GM18498 (cell line): ENCODE results near the gene GGTLC2.

ENCODE experiments used
- ATAC-seq: cut with Tn5 transposase; IDR thresholded peaks from one replicate; pipeline ENCODE4 v1.9.1; 2021; ENCODE audit warnings: mild to moderate bottlenecking, moderate library complexity; ENCODE audit not compliant: unreplicated experiment

GGTLC2 gene

GRCh38 chr22:22667966-22668880, 23.8 kb downstream of the GGTLC2 start:
- ATAC-seq, result no peak

- no peak for ATAC-seq
These were observed 24.7 kb downstream of the GGTLC2 start for GRCh38 chr22:22669093-22669492.

GRCh38 chr22:22670076-22670795, 25.8 kb downstream of the GGTLC2 start:
- no peak for ATAC-seq

DNA sequence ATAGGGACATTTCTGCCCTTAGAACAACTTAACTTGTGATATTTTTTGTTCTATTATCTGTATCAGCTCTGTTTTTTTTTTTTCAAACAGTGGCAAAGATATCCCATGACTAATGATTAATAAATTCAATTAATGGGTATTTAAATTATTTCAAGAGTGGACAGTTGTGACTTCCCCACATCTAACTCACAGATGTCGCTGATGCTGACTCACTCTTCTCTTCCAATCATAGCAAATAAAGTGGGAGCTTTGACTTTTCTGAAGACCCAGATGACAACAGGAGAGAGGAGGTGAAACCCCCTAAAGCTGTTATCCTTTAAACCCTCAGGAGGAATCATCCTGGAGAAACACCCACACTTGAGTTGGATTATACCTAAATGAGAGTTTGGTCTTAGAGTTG, 27.1 kb downstream of the GGTLC2 start:
- no peak for ATAC-seq

DNA sequence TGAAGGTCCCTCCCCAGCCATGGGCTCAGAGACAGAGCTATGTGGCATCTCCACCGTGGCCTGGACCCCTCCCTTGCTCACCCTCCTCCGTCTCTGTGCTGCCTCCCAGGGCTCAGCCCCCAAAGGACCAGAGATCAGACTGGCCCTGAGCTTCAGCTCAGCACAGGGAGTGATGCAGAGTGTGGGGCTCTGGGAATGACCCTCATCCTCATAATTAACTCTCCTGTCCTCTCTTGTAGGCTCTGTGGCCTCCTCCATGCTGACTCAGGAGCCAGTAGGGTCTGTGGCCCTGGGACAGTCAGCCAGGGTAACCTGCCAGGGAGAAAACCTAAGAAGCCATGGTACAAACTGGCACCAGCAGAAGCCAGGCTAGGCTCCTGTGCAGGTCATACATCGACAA, 28.7 kb downstream of the GGTLC2 start:
- ATAC-seq, result no peak

- ATAC-seq, result no peak
These were observed 29.2 kb downstream of the GGTLC2 start for GRCh38 chr22:22673628-22674027.

DNA sequence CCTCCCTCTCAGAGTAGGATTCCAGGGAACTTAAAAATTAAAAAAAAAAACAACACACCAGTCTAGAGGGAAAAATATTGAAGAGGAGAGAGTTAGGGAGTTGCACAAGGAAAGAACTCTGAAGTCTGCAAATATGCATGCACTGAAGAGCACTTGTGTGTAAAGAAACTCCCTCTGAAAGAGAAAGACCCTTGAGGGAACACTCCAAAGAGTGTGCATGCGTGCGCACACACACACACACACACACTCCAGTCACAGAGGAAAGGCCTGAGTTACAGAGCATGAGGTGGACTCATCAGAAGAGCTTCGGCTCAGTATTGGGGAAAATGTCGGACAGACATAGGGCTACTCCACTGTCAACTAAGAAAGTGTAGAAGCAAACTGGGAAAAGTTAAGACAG, 30.1 kb downstream of the GGTLC2 start:
- ATAC-seq, result no peak

DNA sequence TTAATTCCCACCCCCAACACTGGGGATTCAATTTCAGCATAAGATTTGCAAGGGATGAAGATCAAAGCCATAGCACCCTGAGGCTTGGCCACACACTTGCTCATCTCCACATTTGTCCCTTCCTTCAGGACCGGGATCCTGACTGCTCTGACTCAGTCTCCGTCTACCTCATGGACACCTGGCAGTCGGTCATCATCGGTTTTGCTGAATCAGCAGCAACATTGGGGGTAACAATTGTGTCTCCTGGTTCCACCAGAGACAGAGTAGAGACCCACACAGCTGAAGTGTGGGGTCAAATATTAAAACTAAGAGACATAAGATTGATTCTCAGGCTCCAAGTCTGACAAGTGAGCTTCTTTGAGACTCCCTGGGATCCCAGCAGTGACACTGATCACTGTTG, 34.6 kb downstream of the GGTLC2 start:
- no peak for ATAC-seq

DNA sequence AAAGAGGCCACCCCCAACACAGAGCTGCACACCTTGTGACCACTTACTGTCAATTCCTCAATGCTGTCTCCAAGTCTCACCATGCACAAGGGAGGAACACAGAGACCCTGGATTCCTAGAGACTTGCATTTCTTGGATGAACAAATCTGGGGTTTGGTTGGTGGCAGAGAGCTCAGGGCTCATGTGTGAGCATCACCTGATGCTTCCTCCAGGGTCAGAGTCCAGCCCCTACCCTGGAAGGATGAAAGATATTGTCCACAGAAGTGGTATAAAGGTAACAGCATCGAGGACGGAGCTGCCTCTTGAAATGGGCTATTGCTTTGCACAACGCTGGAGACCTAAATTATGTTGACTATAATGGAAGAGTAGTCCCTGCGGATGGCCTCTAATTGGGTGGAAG, 36.0 kb downstream of the GGTLC2 start:
- no peak for ATAC-seq

GRCh38 chr22:22681221-22681739, 36.9 kb downstream of the GGTLC2 start:
- no peak for ATAC-seq

DNA sequence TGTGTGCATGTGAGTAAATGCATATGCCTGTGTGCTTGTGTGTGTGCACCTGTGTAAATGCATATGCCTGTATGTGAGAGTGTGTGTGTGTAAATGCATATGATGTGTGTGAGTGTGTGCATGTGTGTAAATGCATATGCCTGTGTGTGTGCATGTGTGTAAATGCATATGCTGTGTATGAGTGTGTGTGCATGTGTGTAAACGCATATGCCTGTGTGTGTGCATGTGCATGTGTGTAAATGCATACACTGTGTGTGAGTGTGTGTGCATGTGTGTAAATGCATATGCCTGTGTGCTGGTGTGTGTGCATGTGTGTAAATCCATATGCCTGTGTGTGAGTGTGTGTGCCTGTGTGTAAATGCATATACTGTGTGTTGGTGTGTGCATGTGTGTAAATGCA, 37.8 kb downstream of the GGTLC2 start:
- no peak for ATAC-seq

DNA sequence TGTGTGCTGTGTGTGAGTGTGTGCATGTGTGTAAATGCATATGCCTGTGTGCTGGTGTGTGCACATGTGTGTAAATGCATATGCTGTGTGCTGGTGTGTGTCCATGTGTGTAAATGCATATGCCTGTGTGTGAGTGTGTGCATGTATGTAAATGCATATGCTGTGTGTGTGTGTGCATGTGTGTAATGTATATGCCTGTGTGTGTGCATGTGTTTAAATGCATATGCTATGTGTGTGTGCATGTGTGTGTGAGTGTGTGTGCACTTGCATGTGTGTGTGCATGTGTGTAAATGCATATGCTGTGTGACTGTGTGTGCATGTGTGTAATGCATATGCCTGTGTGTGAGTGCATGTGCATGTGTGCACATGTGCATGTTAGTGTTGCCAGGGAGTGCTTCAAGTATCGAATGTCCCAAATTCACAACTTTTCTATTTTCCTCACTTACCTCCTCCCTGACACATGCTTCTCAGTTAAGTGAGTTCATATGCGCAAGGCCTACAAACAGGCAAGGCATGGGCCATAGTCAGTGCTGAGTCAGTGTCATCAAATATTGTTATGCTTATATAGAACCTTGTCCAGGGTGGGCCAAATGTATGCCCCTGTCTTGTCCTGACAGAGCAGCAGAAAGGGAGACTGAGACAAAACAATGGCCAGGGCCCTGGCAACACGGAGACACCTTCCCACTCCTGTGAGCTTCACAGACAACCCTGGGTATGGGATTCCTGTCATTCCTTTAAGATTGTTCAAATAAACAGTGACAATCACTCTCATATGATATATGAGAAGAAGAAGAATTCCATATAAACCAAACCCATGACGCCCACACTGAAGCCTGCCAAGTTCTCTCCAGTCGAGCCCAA, 38.6 kb downstream of the GGTLC2 start:
- no peak for ATAC-seq

GRCh38 chr22:22683668-22684361, 39.4 kb downstream of the GGTLC2 start:
- ATAC-seq, result no peak

DNA sequence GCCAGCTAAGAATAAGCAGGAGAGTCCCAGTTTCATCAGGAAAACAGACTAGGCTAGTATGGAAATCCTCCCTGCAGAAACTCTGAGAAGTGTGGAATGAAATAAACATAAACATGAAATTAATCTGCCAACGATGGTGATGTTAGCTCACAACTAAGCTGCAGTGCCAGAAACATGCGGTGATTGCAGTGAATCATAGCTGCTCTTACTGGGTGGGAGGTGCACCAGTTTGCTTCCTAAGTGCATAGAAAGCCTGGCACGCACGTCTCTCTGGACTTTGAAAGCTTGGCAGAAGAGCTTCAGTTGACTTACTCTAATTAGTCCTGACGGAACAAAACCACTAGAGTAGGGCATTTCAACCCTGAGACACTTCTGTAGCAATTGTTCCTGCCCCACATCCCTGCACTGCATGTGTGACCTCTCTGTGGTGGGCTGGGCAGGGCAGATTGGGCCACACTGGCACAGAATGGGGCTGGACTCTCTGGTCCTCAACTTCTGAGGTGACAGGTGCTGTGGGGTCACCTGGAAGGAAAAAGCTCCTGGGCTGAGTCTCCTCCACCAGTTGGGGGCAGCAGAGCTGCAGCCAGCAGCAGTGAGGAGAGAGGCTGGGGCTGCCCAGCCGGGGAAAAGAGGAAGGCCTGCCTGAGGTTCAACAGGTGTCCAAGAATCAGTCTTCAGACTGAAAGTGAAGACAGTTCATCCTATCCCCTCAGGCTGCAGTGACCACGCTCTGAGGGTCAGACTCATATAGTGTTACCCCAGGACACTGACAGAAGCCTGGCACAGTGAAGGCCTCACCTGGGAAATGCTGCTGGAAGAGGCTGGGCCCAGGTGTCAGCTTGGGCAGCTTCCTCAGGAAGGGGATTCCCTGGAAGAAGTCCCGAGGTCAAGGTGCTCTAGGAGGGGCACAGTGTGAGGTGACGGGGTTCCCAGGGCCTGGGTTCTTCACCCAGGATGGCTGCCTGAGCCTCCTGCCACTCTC, 40.5 kb downstream of the GGTLC2 start:
- no peak for ATAC-seq

DNA sequence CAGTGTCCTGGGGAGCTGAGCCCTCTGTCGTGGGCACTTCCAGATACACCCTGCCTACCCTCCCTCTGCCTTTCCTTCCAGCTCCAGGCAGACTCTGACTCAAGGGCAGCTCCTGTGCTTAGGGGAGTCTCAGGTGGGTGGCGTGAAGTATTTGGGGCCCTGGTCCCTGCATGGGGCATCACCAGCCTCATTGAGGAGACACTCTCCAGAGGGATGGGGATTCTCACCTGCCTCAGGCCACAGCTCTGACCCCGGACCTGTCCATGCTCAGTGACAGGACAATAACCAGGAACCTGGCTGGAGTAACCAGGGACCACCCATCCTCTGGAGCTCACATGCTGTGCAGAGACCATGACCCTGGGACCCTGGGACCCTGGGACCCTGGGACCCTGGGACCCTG, 41.2 kb downstream of the GGTLC2 start:
- no peak for ATAC-seq

GRCh38 chr22:22686202-22687115, 42.0 kb downstream of the GGTLC2 start:
- ATAC-seq, result peak; percentile 63

GRCh38 chr22:22687638-22688500, 43.5 kb downstream of the GGTLC2 start:
- ATAC-seq, result no peak
